WI38 (cell line): Measurements from ENCODE around the gene TUBB6.

ENCODE experiments used
- H3K4me3 ChIP-seq: 2 replicates; pipeline ENCODE4 v1.5.1; 2011; ENCODE audit warnings: low read depth, mild to moderate bottlenecking, control low read depth, low read length
- CTCF ChIP-seq: IDR thresholded peaks from 2 replicates; pipeline ENCODE4 v1.5.1; 2012; ENCODE audit warnings: low read depth, mild to moderate bottlenecking, control low read depth, low read length

The TUBB6 gene

GRCh38 chr18:12326711-12327460, 18.8 kb downstream of the TUBB6 start:
- TF ChIP-seq CTCF: no peak
- H3K4me3 ChIP-seq: no peak overlapping the region

GRCh38 chr18:12327510-12328178, 19.6 kb downstream of the TUBB6 start:
- H3K4me3 ChIP-seq: no peak overlapping the region
- peak; percentile 89 for TF ChIP-seq CTCF

- no peak overlapping the region for H3K4me3 ChIP-seq
- TF ChIP-seq CTCF: no peak
Measured at GRCh38 chr18:12328179-12328823, 20.3 kb downstream of the TUBB6 start.

- no peak overlapping the region for H3K4me3 ChIP-seq
- no peak for TF ChIP-seq CTCF
Measured at GRCh38 chr18:12329125-12329698, 21.2 kb downstream of the TUBB6 start.

- no peak for TF ChIP-seq CTCF
- H3K4me3 ChIP-seq: no peak overlapping the region
Measured at GRCh38 chr18:12330766-12331165, 22.7 kb downstream of the TUBB6 start.

- H3K4me3 ChIP-seq: no peak overlapping the region
Measured at GRCh38 chr18:12333506-12334290, 25.7 kb downstream of the TUBB6 start.

More at GRCh38 chr18:12333506-12334290, 25.7 kb downstream of the TUBB6 start:
- TF ChIP-seq CTCF: no peak
